Tibial nerve (tissue), 4 donors: Measurements from ENCODE around the gene CYP24A1. TPM values are rescaled to one million over a fixed set of nuclear protein-coding genes. Genes with fewer than 3 reads are reported as not detected.

Source experiments
- DNase-seq, 2 donors: peaks; one replicate each; pipeline ENCODE4 v3.0.0-alpha.2; 2019; ENCODE audit warnings: low spot score in 2 of 2
- H3K27ac ChIP-seq, 4 donors: fragments of 200-600 bp; sonication (generic) in 3 of 4; one replicate each; pipeline ENCODE4 v1.5.1; 2017 to 2019; ENCODE audit warnings: mild to moderate bottlenecking in 1 of 4
- H3K27me3 ChIP-seq, 2 donors: fragments of 200-600 bp; sonication (generic) in 1 of 2; one replicate each; pipeline versions ENCODE4 v1.5.1 to v1.6.0; 2017 to 2019
- H3K36me3 ChIP-seq, 3 donors: fragments of 200-600 bp; sonication (generic); one replicate each; pipeline ENCODE4 v1.5.1; 2018 to 2019
- H3K4me1 ChIP-seq, 4 donors: fragments of 200-600 bp; sonication (generic) in 3 of 4; one replicate each; pipeline ENCODE4 v1.5.1; 2017 to 2019
- H3K4me3 ChIP-seq, 4 donors: fragments of 200-600 bp; sonication (generic) in 3 of 4; one replicate each; pipeline ENCODE4 v1.5.1; 2017 to 2019; ENCODE audit warnings: mild to moderate bottlenecking in 1 of 4, moderate library complexity in 1 of 4
- H3K9me3 ChIP-seq, 4 donors: fragments of 200-600 bp; sonication (generic) in 3 of 4; one replicate each; pipeline ENCODE4 v1.5.1; 2017 to 2019
- EP300 ChIP-seq, 2 donors: sonication (generic); formaldehyde crosslinking; IDR thresholded peaks; one replicate each; pipeline ENCODE4 v1.6.1; 2017; ENCODE audit warnings: antibody characterized with exemption in 2 of 2, mild to moderate bottlenecking in 1 of 2
- POLR2A ChIP-seq, 2 donors: fragments of 450-650 bp; IDR thresholded peaks; one replicate each; pipeline ENCODE4 v1.6.1; 2017; ENCODE audit warnings: antibody characterized with exemption in 2 of 2, mild to moderate bottlenecking in 2 of 2, moderate library complexity in 2 of 2
- WGBS, 2 donors: methylation state at CpG; one replicate each; pipeline ENCODE4 v1.1.5; 2018; 5-methylcytosine and 5-hydroxymethylcytosine counted together
- total RNA-seq, 4 donors: library from RNA; depleted of rRNA; stranded (reverse); fragments of >200 nt; gene quantifications; one replicate each; pipeline ENCODE4 v1.1.0, GENCODE V29; 2016
- TF ChIP-seq, protein P1 (sequence below), 5 experiments: fragments of 200-600 bp in 3 of 5; fragments of 450-650 bp in 2 of 5; sonication (generic) in 3 of 5; IDR thresholded peaks; one replicate each; pipeline ENCODE4 v1.5.1; 2016 to 2019; ENCODE audit warnings: antibody characterized with exemption in 5 of 5, mild to moderate bottlenecking in 3 of 5, moderate library complexity in 2 of 5

CYP24A1 gene
- total RNA-seq, 4 donors from 2014 or later = not detected

DNA sequence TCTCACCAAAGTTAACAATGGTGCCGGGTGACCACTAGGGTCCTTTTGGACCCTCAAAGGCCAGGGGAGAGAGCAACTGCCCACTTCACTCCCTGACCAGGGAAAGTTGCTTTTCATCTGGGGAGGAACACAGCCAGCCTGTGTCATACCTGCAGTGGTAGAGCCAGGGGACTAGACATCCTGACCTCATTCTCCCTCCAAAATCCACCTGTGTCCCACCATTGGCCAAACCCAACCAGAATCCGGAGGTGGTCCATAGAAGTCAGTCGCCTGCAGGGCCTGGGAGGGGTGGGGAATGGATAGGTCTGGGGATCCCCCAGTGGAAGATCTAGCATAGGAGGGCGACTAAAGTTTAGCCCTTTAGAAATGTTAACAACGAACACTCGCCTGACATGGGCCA is 46.9 kb upstream of the CYP24A1 start:
- H3K36me3 ChIP-seq = peaks cover 0 to 25% (median 5%) of the 10 kb centered on the region in 3 donors
- peaks cover 0 to 29% (median 3%) of the 10 kb centered on the region in 4 donors for H3K4me1 ChIP-seq
- H3K9me3 ChIP-seq = no peaks in the 10 kb centered on the region
- H3K27ac ChIP-seq = no peak overlapping the region
- no peaks in the 10 kb centered on the region for H3K27me3 ChIP-seq
- DNase-seq = no peak
- WGBS, 2 donors = 95 to 97% methylated on average over 6 of the region's 6 CpGs
- H3K4me3 ChIP-seq = no peak overlapping the region
- TF ChIP-seq POLR2A (IDR thresholded peaks at IDR 0.05) (no peak), EP300 (IDR thresholded peaks at IDR 0.05) (no peak)
- TF ChIP-seq, protein P1, sequence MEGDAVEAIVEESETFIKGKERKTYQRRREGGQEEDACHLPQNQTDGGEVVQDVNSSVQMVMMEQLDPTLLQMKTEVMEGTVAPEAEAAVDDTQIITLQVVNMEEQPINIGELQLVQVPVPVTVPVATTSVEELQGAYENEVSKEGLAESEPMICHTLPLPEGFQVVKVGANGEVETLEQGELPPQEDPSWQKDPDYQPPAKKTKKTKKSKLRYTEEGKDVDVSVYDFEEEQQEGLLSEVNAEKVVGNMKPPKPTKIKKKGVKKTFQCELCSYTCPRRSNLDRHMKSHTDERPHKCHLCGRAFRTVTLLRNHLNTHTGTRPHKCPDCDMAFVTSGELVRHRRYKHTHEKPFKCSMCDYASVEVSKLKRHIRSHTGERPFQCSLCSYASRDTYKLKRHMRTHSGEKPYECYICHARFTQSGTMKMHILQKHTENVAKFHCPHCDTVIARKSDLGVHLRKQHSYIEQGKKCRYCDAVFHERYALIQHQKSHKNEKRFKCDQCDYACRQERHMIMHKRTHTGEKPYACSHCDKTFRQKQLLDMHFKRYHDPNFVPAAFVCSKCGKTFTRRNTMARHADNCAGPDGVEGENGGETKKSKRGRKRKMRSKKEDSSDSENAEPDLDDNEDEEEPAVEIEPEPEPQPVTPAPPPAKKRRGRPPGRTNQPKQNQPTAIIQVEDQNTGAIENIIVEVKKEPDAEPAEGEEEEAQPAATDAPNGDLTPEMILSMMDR (IDR thresholded peaks at IDR 0.05) = no peak

DNA sequence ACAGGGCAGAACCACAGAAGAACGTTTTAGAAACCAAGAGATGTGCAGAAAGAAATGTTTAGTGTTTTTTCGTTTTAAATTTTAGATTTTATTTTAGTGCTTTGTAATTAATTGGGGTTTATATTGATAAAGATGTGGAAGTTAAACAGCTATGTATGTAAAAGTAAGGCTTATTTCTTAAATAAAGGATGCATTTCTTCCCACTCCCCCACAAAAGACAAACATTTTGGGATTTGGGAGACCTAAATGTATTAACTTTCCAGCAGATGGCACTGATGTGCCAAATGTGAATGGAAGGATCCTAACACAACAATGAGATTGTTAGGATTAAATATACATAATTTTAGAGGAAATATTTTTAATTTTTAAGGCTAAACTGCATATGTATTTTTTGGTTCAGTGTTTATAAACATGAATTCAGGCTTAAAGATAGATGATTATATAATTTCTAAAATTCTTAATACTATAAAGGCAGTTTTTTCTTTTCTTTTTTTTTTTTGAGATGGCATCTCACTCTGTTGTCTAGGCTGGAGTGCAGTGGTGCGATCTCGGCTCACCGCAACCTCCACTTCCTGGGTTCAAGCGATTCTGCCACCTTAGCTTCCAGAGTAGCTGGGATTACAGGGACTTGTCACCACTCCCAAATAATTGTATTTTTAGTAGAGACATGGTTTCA is 46.1 kb upstream of the CYP24A1 start:
- peaks cover 0 to 33% (median 5%) of the 10 kb centered on the region in 3 donors for H3K36me3 ChIP-seq
- no peaks in the 10 kb centered on the region for H3K9me3 ChIP-seq
- no peaks in the 10 kb centered on the region for H3K27me3 ChIP-seq
- no peak for TF ChIP-seq EP300 (IDR thresholded peaks at IDR 0.05)
- TF ChIP-seq, protein P1 (IDR thresholded peaks at IDR 0.05) = peak; percentile 21 to 60 (median 31)
- H3K4me3 ChIP-seq = no peak overlapping the region
- 73 to 76% methylated on average over 6 of the region's 6 CpGs for WGBS, 2 donors
- H3K27ac ChIP-seq = no peak overlapping the region
- no peak for DNase-seq
- peaks cover 0 to 37% (median 3%) of the 10 kb centered on the region in 4 donors for H3K4me1 ChIP-seq

DNA sequence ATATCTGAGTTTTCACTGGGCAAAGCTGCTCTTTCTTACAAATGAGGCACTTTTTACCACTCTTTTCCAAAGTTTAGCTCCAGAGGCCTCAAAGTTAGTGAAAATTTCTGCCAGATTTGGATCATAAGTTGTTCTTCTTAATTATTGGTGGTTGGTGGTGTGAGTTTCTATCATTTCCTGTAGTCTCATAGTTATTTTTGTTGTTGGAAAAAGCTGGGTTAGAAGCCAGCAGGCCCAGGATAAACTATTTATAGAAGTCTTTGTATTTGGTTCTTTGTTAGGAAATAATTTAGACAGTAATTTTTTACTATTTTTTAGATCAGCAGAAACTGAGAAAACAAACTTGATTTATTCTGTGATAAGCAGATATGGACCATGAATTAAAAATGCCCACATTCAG is 44.7 kb upstream of the CYP24A1 start:
- Histone ChIP-seq H3K36me3 (peaks cover 0 to 39% (median 5%) of the 10 kb centered on the region in 3 donors), H3K9me3 (no peaks in the 10 kb centered on the region), H3K27ac (no peak overlapping the region), H3K27me3 (no peaks in the 10 kb centered on the region), H3K4me3 (no peak overlapping the region), H3K4me1 (peaks cover 0 to 50% (median 3%) of the 10 kb centered on the region in 4 donors)
- TF ChIP-seq POLR2A (IDR thresholded peaks at IDR 0.05) (no peak), EP300 (IDR thresholded peaks at IDR 0.05) (no peak)
- TF ChIP-seq, protein P1 (IDR thresholded peaks at IDR 0.05) = no peak
- no peak for DNase-seq

DNA sequence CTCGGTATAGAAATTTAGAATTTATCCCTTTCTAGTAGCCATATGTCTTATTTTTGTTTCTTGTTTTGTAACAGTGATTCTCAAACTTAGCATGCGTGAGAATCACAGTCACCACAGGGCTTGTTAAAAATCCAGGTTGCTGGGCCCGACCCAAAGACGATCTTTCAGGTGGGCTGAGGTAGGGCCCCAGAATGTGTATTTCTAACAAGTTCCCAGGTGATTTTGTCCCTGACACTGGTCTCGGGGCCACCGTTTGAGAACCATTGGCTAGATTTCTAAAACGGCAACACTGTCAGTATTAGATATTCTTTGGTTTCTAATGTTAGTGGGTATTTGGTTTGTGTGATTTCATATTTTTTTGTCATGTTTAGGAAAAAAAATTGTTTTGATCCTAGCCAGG is 44.0 kb upstream of the CYP24A1 start:
- Histone ChIP-seq H3K27me3 (no peaks in the 10 kb centered on the region), H3K9me3 (no peaks in the 10 kb centered on the region), H3K36me3 (peaks cover 0 to 39% (median 5%) of the 10 kb centered on the region in 3 donors), H3K4me1 (peaks cover 0 to 50% (median 3%) of the 10 kb centered on the region in 4 donors), H3K4me3 (no peak overlapping the region), H3K27ac (no peak overlapping the region)
- no peak for DNase-seq
- TF ChIP-seq, protein P1 (IDR thresholded peaks at IDR 0.05) = no peak
- TF ChIP-seq EP300 (IDR thresholded peaks at IDR 0.05) (no peak), POLR2A (IDR thresholded peaks at IDR 0.05) (no peak)
- WGBS, 2 donors = 87 to 88% methylated on average over 7 of the region's 7 CpGs

DNA sequence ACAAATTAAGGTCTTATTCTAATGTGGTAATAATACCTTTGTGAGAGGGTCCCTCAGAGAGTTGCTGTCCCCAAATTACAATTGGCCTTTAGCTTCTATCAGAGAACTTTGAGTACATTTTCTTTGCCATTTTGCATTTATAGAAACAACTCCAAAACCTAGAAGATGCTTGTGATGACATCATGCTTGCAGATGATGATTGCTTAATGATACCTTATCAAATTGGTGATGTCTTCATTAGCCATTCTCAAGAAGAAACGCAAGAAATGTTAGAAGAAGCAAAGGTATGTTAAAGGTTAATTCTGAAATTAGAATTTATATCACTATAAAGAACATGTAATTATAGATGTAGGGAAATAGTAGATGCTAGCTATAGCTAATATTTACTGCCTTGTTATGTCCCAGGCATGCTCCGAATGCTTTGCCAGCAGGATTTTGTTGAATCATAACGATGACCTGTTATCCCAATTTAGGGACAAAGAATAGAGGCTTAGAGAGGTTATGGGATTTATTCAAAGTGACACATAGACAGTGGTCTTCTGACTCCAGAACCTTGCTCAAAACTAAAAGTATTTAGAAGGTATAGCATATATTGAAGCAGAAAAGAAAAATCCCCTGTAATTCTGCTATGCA is 41.5 kb upstream of the CYP24A1 start:
- Histone ChIP-seq H3K9me3 (no peaks in the 10 kb centered on the region), H3K4me1 (peaks cover 0 to 54% (median 4%) of the 10 kb centered on the region in 4 donors), H3K27ac (no peak overlapping the region), H3K4me3 (no peak overlapping the region), H3K36me3 (peaks cover 0 to 45% (median 5%) of the 10 kb centered on the region in 3 donors), H3K27me3 (no peaks in the 10 kb centered on the region)
- no peak for TF ChIP-seq EP300 (IDR thresholded peaks at IDR 0.05)
- no peak for TF ChIP-seq POLR2A (IDR thresholded peaks at IDR 0.05)
- TF ChIP-seq, protein P1 (IDR thresholded peaks at IDR 0.05) = no peak
- DNase-seq = no peak
- WGBS, 2 donors = 87 to 92% methylated on average over 3 of the region's 3 CpGs
